Loucy (cell line): Measurements from ENCODE around the gene RND3.

Experiments used
- H2AFZ ChIP-seq: fragments of 200-600 bp; sonication (generic); 2 replicates; pipeline ENCODE4 v1.6.0; 2016; ENCODE audit warnings: antibody characterized with exemption, mild to moderate bottlenecking, low read length, moderate library complexity
- H3F3A ChIP-seq: fragments of 200-600 bp; 2 replicates; pipeline ENCODE4 v1.6.0; 2016; ENCODE audit warnings: antibody characterized with exemption, low read depth, mild to moderate bottlenecking
- H3K27me3 ChIP-seq: fragments of 200-600 bp; sonication (generic); 2 replicates; pipeline ENCODE4 v1.6.1; 2014; ENCODE audit warnings: low read length, mild to moderate bottlenecking; ENCODE audit not compliant: insufficient read depth, poor library complexity, severe bottlenecking
- H3K36me3 ChIP-seq: fragments of 200-600 bp; sonication (generic); 2 replicates; pipeline ENCODE4 v1.6.1; 2016; ENCODE audit warnings: low read length; ENCODE audit not compliant: insufficient read depth
- H3K4me1 ChIP-seq: fragments of 200-600 bp; sonication (generic); 2 replicates; pipeline ENCODE4 v1.5.1; 2014; ENCODE audit warnings: low read length, mild to moderate bottlenecking; ENCODE audit not compliant: insufficient read depth, poor library complexity, severe bottlenecking
- H3K4me2 ChIP-seq: fragments of 200-600 bp; sonication (generic); 2 replicates; pipeline ENCODE4 v1.6.0; 2014; ENCODE audit warnings: antibody characterized with exemption, low read length, low read depth, mild to moderate bottlenecking; ENCODE audit not compliant: poor library complexity, severe bottlenecking
- H3K4me3 ChIP-seq: fragments of 200-600 bp; sonication (generic); 2 replicates; pipeline ENCODE4 v1.5.1; 2014; ENCODE audit warnings: low read length, mild to moderate bottlenecking, mixed read lengths; ENCODE audit not compliant: poor library complexity, severe bottlenecking
- H3K79me2 ChIP-seq: fragments of 200-600 bp; sonication (generic); 2 replicates; pipeline ENCODE4 v1.6.1; 2014; ENCODE audit warnings: low read length; ENCODE audit not compliant: insufficient read depth
- H3K9ac ChIP-seq: fragments of 200-600 bp; sonication (generic); 2 replicates; pipeline ENCODE4 v1.6.0; 2014; ENCODE audit warnings: mild to moderate bottlenecking, low read depth, low read length, moderate library complexity; ENCODE audit not compliant: poor library complexity, severe bottlenecking
- H3K9me2 ChIP-seq: fragments of 200-600 bp; sonication (generic); replicated peaks from 2 replicates; pipeline ENCODE4 v1.6.1; 2016; ENCODE audit warnings: low read depth, low read length, mixed read lengths
- H3K9me3 ChIP-seq: fragments of 200-600 bp; sonication (generic); 2 replicates; pipeline ENCODE4 v1.6.1; 2014; ENCODE audit warnings: mild to moderate bottlenecking, antibody characterized with exemption, low read length, low read depth; ENCODE audit not compliant: insufficient read depth
- H4K20me1 ChIP-seq: fragments of 200-600 bp; sonication (generic); 2 replicates; pipeline ENCODE4 v1.6.0; 2014; ENCODE audit warnings: antibody characterized with exemption, low read length, mild to moderate bottlenecking; ENCODE audit not compliant: insufficient read depth, poor library complexity, severe bottlenecking
- EZH2phosphoT487 ChIP-seq: fragments of 200-600 bp; IDR thresholded peaks from 2 replicates; pipeline ENCODE4 v1.6.1; 2018; ENCODE audit warnings: antibody characterized with exemption, mild to moderate bottlenecking, moderate library complexity, borderline replicate concordance
- TF ChIP-seq, protein P1 (sequence below): fragments of 200-600 bp; sonication (generic); conservative IDR thresholded peaks from 2 replicates; pipeline ENCODE4 v1.5.1; 2014; ENCODE audit warnings: mild to moderate bottlenecking, antibody characterized with exemption, low read length

RND3 gene

DNA sequence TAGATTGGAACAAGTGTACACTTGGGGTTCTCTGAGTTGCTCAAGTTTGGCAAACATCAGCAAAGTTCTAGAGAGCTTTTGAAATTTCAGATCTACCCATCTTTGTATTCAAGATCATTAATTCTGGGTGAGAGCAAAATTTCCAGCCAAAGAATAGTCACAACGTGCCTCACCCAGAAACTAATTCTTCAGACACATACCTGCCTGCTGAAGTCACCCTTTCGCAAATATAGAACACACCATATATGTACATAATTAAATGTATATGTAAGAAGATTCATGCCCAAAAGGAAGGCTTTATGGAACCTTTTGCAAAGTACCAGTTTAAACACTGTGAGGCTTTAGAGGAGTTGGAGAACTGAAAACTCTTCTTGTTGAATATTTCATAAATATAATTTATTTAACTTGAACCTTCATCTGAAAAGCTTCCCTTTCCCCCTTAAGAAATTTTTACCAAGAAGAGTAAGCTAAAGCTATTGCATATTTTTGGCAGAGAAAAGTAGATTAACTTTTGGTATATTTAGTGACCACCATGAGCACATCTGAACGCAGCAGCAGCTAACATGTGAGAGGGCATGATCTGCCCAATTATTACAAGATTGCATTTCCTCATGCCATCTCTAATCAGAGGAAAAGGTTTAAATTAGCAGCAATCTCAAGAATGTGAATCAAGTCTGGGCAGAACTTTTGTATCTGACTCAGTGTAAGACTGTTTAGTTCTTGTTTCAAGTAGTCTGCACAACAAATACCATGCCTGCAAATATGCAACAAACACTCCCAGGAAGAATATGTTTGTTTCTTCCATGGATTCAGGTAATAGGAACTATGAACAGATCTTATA lies 8.2 kb downstream of the RND3 start:
- H3K9me3 ChIP-seq = no peaks in the 10 kb centered on the region
- H3K4me2 ChIP-seq = no peak overlapping the region
- peaks cover 7% of the 10 kb centered on the region for H3K4me1 ChIP-seq
- H3K27me3 ChIP-seq = no peaks in the 10 kb centered on the region
- H3F3A ChIP-seq = no peaks in the 10 kb centered on the region
- no peaks in the 10 kb centered on the region for H3K9me2 ChIP-seq
- H3K4me3 ChIP-seq = no peak overlapping the region
- no peaks in the 10 kb centered on the region for H3K36me3 ChIP-seq
- no peak overlapping the region for H2AFZ ChIP-seq
- no peaks in the 10 kb centered on the region for H4K20me1 ChIP-seq
- TF ChIP-seq EZH2phosphoT487 = no peak
- TF ChIP-seq, protein P1, sequence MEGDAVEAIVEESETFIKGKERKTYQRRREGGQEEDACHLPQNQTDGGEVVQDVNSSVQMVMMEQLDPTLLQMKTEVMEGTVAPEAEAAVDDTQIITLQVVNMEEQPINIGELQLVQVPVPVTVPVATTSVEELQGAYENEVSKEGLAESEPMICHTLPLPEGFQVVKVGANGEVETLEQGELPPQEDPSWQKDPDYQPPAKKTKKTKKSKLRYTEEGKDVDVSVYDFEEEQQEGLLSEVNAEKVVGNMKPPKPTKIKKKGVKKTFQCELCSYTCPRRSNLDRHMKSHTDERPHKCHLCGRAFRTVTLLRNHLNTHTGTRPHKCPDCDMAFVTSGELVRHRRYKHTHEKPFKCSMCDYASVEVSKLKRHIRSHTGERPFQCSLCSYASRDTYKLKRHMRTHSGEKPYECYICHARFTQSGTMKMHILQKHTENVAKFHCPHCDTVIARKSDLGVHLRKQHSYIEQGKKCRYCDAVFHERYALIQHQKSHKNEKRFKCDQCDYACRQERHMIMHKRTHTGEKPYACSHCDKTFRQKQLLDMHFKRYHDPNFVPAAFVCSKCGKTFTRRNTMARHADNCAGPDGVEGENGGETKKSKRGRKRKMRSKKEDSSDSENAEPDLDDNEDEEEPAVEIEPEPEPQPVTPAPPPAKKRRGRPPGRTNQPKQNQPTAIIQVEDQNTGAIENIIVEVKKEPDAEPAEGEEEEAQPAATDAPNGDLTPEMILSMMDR = no peak
- no peak overlapping the region for H3K9ac ChIP-seq
- H3K79me2 ChIP-seq = no peaks in the 10 kb centered on the region

DNA sequence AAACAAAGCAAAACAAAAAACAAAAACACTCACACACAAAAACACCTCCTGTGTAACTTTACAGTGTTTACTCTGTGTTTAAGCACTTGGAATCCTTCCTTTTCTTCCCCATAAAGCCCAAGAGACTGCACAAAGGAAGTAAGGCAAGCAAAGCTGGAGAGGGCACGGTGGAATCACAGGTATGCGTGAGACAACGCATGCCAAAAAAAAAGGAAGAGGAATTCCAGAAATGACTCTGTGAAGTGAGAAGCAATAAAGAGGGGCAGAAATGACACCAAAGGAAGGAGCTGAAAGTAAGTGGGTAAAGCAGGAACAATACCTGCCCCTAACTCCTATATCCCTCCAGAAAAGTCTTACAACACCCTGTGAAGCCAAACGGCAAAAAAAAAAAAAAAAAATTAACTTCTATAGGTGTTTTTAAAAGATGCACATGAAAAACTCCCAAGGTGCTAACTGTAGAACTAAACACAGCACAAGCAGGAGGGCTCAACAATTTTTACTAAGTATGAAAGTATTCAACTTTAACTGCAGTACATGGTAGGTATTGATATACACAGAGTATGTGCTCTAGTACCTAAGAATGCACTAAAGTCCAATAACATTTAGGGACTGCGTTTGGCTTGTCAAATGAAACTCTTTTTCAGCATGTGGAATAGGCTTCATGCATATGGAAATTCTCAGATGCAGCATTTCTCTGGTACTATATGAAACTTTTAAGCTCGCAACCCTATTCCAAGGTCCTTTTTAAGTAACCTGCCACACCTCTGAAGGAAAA lies 9.1 kb downstream of the RND3 start:
- Histone ChIP-seq H2AFZ (no peak overlapping the region), H3K9me3 (no peaks in the 10 kb centered on the region), H3K9ac (no peak overlapping the region), H3K9me2 (no peaks in the 10 kb centered on the region), H3K79me2 (no peaks in the 10 kb centered on the region), H4K20me1 (no peaks in the 10 kb centered on the region), H3F3A (no peaks in the 10 kb centered on the region), H3K4me2 (no peak overlapping the region), H3K36me3 (no peaks in the 10 kb centered on the region), H3K4me3 (no peak overlapping the region), H3K4me1 (peaks cover 12% of the 10 kb centered on the region), H3K27me3 (no peaks in the 10 kb centered on the region)
- TF ChIP-seq, protein P1 = no peak
- no peak for TF ChIP-seq EZH2phosphoT487

DNA sequence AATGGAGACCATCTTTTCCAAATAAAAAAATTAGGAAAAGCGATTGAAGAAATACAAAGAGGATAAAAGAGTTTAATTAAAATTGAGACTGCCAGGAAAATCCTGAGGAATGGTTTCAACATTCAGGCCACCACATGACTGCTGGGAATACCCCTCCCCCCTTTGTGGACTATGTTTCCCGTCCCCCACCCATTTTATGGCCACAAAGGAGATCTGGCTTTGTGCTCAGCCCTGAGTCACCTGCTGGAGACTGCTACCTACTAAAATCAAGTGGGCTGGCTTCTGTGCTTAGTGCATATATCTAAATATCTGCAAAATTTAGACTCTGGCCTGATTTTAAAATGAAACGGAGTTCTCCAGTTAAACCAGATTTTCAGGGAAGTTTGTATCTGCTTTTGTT lies 10.1 kb downstream of the RND3 start:
- H3K9me3 ChIP-seq = no peaks in the 10 kb centered on the region
- H3K4me1 ChIP-seq = peaks cover 12% of the 10 kb centered on the region
- H3K27me3 ChIP-seq = no peaks in the 10 kb centered on the region
- no peaks in the 10 kb centered on the region for H3K9me2 ChIP-seq
- H4K20me1 ChIP-seq = no peaks in the 10 kb centered on the region
- no peak overlapping the region for H3K9ac ChIP-seq
- TF ChIP-seq EZH2phosphoT487 = no peak
- TF ChIP-seq, protein P1 = no peak
- H3K36me3 ChIP-seq = no peaks in the 10 kb centered on the region
- no peaks in the 10 kb centered on the region for H3K79me2 ChIP-seq
- no peak overlapping the region for H3K4me3 ChIP-seq
- H3K4me2 ChIP-seq = no peak overlapping the region
- H3F3A ChIP-seq = no peaks in the 10 kb centered on the region
- no peak overlapping the region for H2AFZ ChIP-seq
